Measurements from ENCODE around the gene SMG9.

DNA sequence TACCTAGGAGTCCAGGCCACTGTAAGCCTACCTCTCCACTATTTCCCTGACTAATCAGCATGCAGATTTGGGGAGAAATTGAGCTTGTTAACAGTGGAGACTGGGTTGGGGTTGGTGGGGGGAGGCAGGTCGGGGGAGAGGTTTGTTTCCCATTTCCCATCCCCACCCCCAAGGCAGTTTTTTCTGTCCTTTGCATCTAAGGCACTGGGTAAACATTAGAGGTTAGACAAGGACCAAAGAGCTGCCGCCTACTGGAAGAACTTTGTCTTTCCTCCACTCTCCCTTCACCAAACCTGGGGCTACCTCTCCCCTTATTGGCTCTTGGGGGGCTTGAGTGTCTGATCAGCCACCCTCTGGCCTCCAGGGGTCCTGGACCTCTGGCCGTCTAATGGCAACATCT lies 25.1 kb upstream of the SMG9 start:
- TF ChIP-seq, protein P1, sequence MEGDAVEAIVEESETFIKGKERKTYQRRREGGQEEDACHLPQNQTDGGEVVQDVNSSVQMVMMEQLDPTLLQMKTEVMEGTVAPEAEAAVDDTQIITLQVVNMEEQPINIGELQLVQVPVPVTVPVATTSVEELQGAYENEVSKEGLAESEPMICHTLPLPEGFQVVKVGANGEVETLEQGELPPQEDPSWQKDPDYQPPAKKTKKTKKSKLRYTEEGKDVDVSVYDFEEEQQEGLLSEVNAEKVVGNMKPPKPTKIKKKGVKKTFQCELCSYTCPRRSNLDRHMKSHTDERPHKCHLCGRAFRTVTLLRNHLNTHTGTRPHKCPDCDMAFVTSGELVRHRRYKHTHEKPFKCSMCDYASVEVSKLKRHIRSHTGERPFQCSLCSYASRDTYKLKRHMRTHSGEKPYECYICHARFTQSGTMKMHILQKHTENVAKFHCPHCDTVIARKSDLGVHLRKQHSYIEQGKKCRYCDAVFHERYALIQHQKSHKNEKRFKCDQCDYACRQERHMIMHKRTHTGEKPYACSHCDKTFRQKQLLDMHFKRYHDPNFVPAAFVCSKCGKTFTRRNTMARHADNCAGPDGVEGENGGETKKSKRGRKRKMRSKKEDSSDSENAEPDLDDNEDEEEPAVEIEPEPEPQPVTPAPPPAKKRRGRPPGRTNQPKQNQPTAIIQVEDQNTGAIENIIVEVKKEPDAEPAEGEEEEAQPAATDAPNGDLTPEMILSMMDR (IDR thresholded peaks at IDR 0.05), result peak in 4 of 6 experiments; percentile 9 to 39 (median 22)
- no peak for TF ChIP-seq POLR2A (IDR thresholded peaks at IDR 0.05)

All from esophagus squamous epithelium (tissue), 4 donors.